ENCODE measurements around the gene MRPS35. TPM values are rescaled to one million over a fixed set of nuclear protein-coding genes. Genes with fewer than 3 reads are reported as not detected.

Gene MRPS35
- total and polyA plus RNA-seq, 2 experiments from 2014 or later = 67.4 to 88.1 TPM

- Histone ChIP-seq H2AFZ (no peak overlapping the region), H3K36me3 (replicated peaks; ENCODE audit: insufficient read depth, low read depth) (no peaks in the 10 kb centered on the region), H3K4me2 (no peak overlapping the region), H3K27ac (no peak overlapping the region), H3K9me2 (replicated peaks; ENCODE audit: insufficient read depth) (no peaks in the 10 kb centered on the region), H3K79me2 (no peaks in the 10 kb centered on the region), H3K9me3 (ENCODE audit: low read depth) (no peaks in the 10 kb centered on the region), H3K4me3 (no peak overlapping the region), H3K27me3 (no peaks in the 10 kb centered on the region), H4K20me1 (ENCODE audit: insufficient read depth, poor library complexity, severe bottlenecking) (no peaks in the 10 kb centered on the region), H3K4me1 (ENCODE audit: insufficient read depth) (no peaks in the 10 kb centered on the region)
- 98% methylated on average over 24 of the region's 24 CpGs for WGBS (ENCODE audit: low lambda C conversion rate, missing lambda C conversion rate)
- no peak for TF ChIP-seq EZH2phosphoT487 (IDR thresholded peaks at IDR 0.05; ENCODE audit: low read depth, severe bottlenecking, unreplicated experiment)
- TF ChIP-seq EZH2 (IDR thresholded peaks at IDR 0.05; ENCODE audit: borderline replicate concordance) = no peak
- TF ChIP-seq, protein P1, sequence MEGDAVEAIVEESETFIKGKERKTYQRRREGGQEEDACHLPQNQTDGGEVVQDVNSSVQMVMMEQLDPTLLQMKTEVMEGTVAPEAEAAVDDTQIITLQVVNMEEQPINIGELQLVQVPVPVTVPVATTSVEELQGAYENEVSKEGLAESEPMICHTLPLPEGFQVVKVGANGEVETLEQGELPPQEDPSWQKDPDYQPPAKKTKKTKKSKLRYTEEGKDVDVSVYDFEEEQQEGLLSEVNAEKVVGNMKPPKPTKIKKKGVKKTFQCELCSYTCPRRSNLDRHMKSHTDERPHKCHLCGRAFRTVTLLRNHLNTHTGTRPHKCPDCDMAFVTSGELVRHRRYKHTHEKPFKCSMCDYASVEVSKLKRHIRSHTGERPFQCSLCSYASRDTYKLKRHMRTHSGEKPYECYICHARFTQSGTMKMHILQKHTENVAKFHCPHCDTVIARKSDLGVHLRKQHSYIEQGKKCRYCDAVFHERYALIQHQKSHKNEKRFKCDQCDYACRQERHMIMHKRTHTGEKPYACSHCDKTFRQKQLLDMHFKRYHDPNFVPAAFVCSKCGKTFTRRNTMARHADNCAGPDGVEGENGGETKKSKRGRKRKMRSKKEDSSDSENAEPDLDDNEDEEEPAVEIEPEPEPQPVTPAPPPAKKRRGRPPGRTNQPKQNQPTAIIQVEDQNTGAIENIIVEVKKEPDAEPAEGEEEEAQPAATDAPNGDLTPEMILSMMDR (IDR thresholded peaks at IDR 0.05; ENCODE audit: poor library complexity) = no peak
- DNase-seq (ENCODE audit: low spot score) = no peak
Observed at GRCh38 chr12:27797301-27798025, 86.8 kb downstream of the MRPS35 start.

- WGBS (ENCODE audit: low lambda C conversion rate, missing lambda C conversion rate) = 98% methylated on average over 3 of the region's 3 CpGs
- Histone ChIP-seq H4K20me1 (ENCODE audit: insufficient read depth, poor library complexity, severe bottlenecking) (no peaks in the 10 kb centered on the region), H3K4me3 (no peak overlapping the region), H3K4me1 (ENCODE audit: insufficient read depth) (no peaks in the 10 kb centered on the region), H2AFZ (no peak overlapping the region), H3K36me3 (replicated peaks; ENCODE audit: insufficient read depth, low read depth) (no peaks in the 10 kb centered on the region), H3K9me3 (ENCODE audit: low read depth) (no peaks in the 10 kb centered on the region), H3K27ac (no peak overlapping the region), H3K27me3 (no peaks in the 10 kb centered on the region), H3K79me2 (no peaks in the 10 kb centered on the region), H3K4me2 (no peak overlapping the region), H3K9me2 (replicated peaks; ENCODE audit: insufficient read depth) (no peaks in the 10 kb centered on the region)
- TF ChIP-seq, protein P1 (IDR thresholded peaks at IDR 0.05; ENCODE audit: poor library complexity) = no peak
- TF ChIP-seq EZH2phosphoT487 (IDR thresholded peaks at IDR 0.05; ENCODE audit: low read depth, severe bottlenecking, unreplicated experiment) = no peak
- no peak for TF ChIP-seq EZH2 (IDR thresholded peaks at IDR 0.05; ENCODE audit: borderline replicate concordance)
- DNase-seq (ENCODE audit: low spot score) = no peak
Observed at GRCh38 chr12:27800819-27801218, 90.2 kb downstream of the MRPS35 start.

GRCh38 chr12:27801630-27802029, 91.0 kb downstream of the MRPS35 start:
- no peaks in the 10 kb centered on the region for H3K4me1 ChIP-seq (ENCODE audit: insufficient read depth)

More at GRCh38 chr12:27801630-27802029, 91.0 kb downstream of the MRPS35 start:
- DNase-seq (ENCODE audit: low spot score) = no peak
- Histone ChIP-seq H3K9me2 (replicated peaks; ENCODE audit: insufficient read depth) (no peaks in the 10 kb centered on the region), H3K9me3 (ENCODE audit: low read depth) (no peaks in the 10 kb centered on the region), H3K36me3 (replicated peaks; ENCODE audit: insufficient read depth, low read depth) (no peaks in the 10 kb centered on the region), H3K4me2 (no peak overlapping the region), H2AFZ (no peak overlapping the region), H3K4me3 (no peak overlapping the region), H3K79me2 (no peaks in the 10 kb centered on the region), H3K27me3 (no peaks in the 10 kb centered on the region), H4K20me1 (ENCODE audit: insufficient read depth, poor library complexity, severe bottlenecking) (no peaks in the 10 kb centered on the region), H3K27ac (no peak overlapping the region)
- WGBS (ENCODE audit: low lambda C conversion rate, missing lambda C conversion rate) = 95% methylated on average over 5 of the region's 5 CpGs
- TF ChIP-seq EZH2phosphoT487 (IDR thresholded peaks at IDR 0.05; ENCODE audit: low read depth, severe bottlenecking, unreplicated experiment) = no peak
- TF ChIP-seq, protein P1 (IDR thresholded peaks at IDR 0.05; ENCODE audit: poor library complexity) = no peak
- no peak for TF ChIP-seq EZH2 (IDR thresholded peaks at IDR 0.05; ENCODE audit: borderline replicate concordance)

Data from hepatocyte (in vitro differentiated cells).